OCI-LY3 (cell line): ENCODE results near the gene GRWD1.

Source experiments
- H2AFZ ChIP-seq: fragments of 200-600, 300-600 bp; shearing (Covaris generic); 2 replicates; pipeline ENCODE4 v1.6.0; 2014; ENCODE audit warnings: antibody characterized with exemption, low read depth, low read length
- H3K27ac ChIP-seq: fragments of 200-600, 300-600 bp; sonication (generic); 2 replicates; pipeline ENCODE4 v1.5.1; 2014; ENCODE audit warnings: mild to moderate bottlenecking, low read length, moderate library complexity, mixed read lengths
- H3K27me3 ChIP-seq: fragments of 200-600, 300-600 bp; sonication (generic); 2 replicates; pipeline ENCODE4 v1.6.1; 2014; ENCODE audit warnings: low read depth, low read length, mixed read lengths
- H3K36me3 ChIP-seq: fragments of 200-600, 300-600 bp; sonication (generic); replicated peaks from 2 replicates; pipeline ENCODE3; 2014; ENCODE audit warnings: low read depth, low read length, mixed read lengths
- H3K4me1 ChIP-seq: fragments of 300-600, 200-600 bp; sonication (generic); 2 replicates; pipeline ENCODE4 v1.6.1; 2014; ENCODE audit warnings: low read length, mixed read lengths
- H3K4me2 ChIP-seq: fragments of 200-600, 300-600 bp; sonication (generic); 2 replicates; pipeline ENCODE4 v1.6.1; 2014; ENCODE audit warnings: low read length, mixed read lengths
- H3K4me3 ChIP-seq: fragments of 300-600, 200-600 bp; sonication (generic); 2 replicates; pipeline ENCODE4 v1.5.1; 2014; ENCODE audit warnings: antibody characterized with exemption, mild to moderate bottlenecking, low read length, moderate library complexity
- H3K79me2 ChIP-seq: fragments of 300-600, 200-600 bp; shearing (Covaris generic); 2 replicates; pipeline ENCODE4 v1.6.1; 2014; ENCODE audit warnings: mild to moderate bottlenecking, low read length, mixed read lengths
- H3K9ac ChIP-seq: fragments of 300-600, 200-600 bp; shearing (Covaris generic); 2 replicates; pipeline ENCODE4 v1.6.0; 2014; ENCODE audit warnings: mild to moderate bottlenecking, low read length, moderate library complexity
- H3K9me3 ChIP-seq: fragments of 200-600, 300-600 bp; shearing (Covaris generic); 2 replicates; pipeline ENCODE4 v1.6.1; 2014; ENCODE audit warnings: low read length, mixed read lengths; ENCODE audit not compliant: insufficient read depth
- H4K20me1 ChIP-seq: fragments of 200-600, 300-600 bp; sonication (generic); 2 replicates; pipeline ENCODE4 v1.6.1; 2016; ENCODE audit warnings: low read length, mixed read lengths; ENCODE audit not compliant: insufficient read depth
- CTCF ChIP-seq: fragments of 200-600, 300-600 bp; sonication (generic); IDR thresholded peaks from 2 replicates; pipeline ENCODE4 v1.5.1; 2014; ENCODE audit warnings: antibody characterized with exemption, low read length, low read depth
- EZH2phosphoT487 ChIP-seq: fragments of 200-600 bp; shearing (Covaris generic); IDR thresholded peaks from 2 replicates; pipeline ENCODE4 v1.6.1; 2018; ENCODE audit warnings: antibody characterized with exemption, mixed run types, low read depth

Gene GRWD1

GRCh38 chr19:48445606-48446481, at the start of gene GRWD1:
TSS of gene GRWD1 (plus strand) at chr19:48445983. CDS start at chr19:48446006, 23 bp downstream.
- Histone ChIP-seq H3K4me3 (peak within 1 kb of the TSS; percentile 83), H3K36me3 (peaks cover 26% of the 10 kb centered on the region), H2AFZ (peak within 1 kb of the TSS; percentile 60), H3K4me1 (peaks cover 14% of the 10 kb centered on the region), H3K27ac (peak within 1 kb of the TSS; percentile 65), H3K79me2 (peaks cover 35% of the 10 kb centered on the region), H3K27me3 (no peaks in the 10 kb centered on the region), H4K20me1 (no peaks in the 10 kb centered on the region), H3K4me2 (peak within 1 kb of the TSS; percentile 70), H3K9ac (peak within 1 kb of the TSS; percentile 84), H3K9me3 (no peaks in the 10 kb centered on the region)
- no peak for TF ChIP-seq EZH2phosphoT487
- peak; percentile 10; the same call in 1 of the 2 replicates for TF ChIP-seq CTCF

GRCh38 chr19:48396016-48396823, 49.6 kb upstream of the GRWD1 start:
- no peaks in the 10 kb centered on the region for H4K20me1 ChIP-seq
- H2AFZ ChIP-seq = no peak overlapping the region
- peak overlapping the region; percentile 100; the same call in 1 of the 2 replicates for H3K4me2 ChIP-seq
- peaks cover 44% of the 10 kb centered on the region for H3K27me3 ChIP-seq
- TF ChIP-seq CTCF (no peak), EZH2phosphoT487 (no peak)
- H3K36me3 ChIP-seq = no peaks in the 10 kb centered on the region
- H3K27ac ChIP-seq = no peak overlapping the region
- H3K4me3 ChIP-seq = peak overlapping the region; percentile 88; the same call in 1 of the 2 replicates
- H3K9ac ChIP-seq = no peak overlapping the region
- no peaks in the 10 kb centered on the region for H3K9me3 ChIP-seq
- H3K4me1 ChIP-seq = peaks cover 34% of the 10 kb centered on the region
- H3K79me2 ChIP-seq = peaks cover 2% of the 10 kb centered on the region

- Histone ChIP-seq H3K9me3 (no peaks in the 10 kb centered on the region), H3K4me1 (peaks cover 31% of the 10 kb centered on the region), H3K27me3 (peaks cover 44% of the 10 kb centered on the region), H4K20me1 (no peaks in the 10 kb centered on the region), H3K9ac (no peak overlapping the region), H3K79me2 (no peaks in the 10 kb centered on the region), H3K27ac (no peak overlapping the region), H3K4me3 (no peak overlapping the region), H3K36me3 (no peaks in the 10 kb centered on the region), H3K4me2 (no peak overlapping the region), H2AFZ (no peak overlapping the region)
- no peak for TF ChIP-seq EZH2phosphoT487
- no peak for TF ChIP-seq CTCF
Observed at GRCh38 chr19:48396824-48397176, 49.0 kb upstream of the GRWD1 start.
